Stimulated activated CD8-positive, alpha-beta memory T cell treated with anti-CD3 and anti-CD28 coated beads, Interleukin-12 subunit alpha, Interleukin-12 subunit beta, amount 100 ng/mL, for 1 hour (primary cell): ENCODE results near the gene NFE2.
"Not testable (repeated sequence)": the region's sequence is repeated elsewhere in the genome, so short reads cannot be mapped to it uniquely, and the experiment has no call there.

Experiments used
- DNase-seq: peaks from one replicate; pipeline ENCODE4 v3.0.0-alpha.2; 2020; ENCODE audit warnings: low read depth

The NFE2 gene

DNA sequence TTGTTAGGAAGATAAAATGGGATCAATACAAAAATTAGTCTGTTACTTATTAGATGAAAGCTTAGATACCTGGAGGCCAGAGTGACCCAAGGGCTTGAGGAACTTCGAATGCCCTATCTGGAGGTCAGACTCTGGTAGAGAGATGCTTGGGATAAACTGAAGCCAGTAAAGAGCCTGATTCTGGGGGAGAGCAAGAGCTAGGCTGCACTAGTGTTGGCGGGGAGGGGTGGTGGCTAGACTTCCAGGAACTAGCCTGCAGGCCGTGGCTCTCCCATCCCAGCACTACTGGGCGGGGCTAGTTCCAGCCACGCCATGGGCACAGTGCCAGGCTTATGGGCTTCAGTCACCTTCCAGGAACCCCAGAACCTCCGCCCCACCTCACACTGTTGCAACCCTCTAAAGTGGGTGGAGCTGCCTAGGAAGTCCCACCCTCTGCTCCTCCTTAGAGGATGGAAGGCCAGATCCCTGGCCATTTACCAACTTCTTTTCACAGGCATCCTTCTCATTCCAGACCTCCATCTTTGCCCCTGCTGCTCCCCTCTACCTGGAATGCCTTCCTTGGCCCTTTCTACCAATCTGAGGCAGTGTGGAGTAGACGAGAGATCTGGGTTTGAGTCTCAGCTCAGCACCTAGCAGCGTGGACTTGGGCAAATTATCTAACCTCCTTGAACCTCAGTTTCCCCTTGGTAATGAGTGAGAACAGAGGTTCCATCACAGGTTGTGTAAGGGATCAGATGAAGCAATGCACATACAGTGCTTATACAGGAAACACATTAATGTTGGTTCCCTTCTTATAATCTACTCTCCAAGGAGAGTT, 6.3 kb upstream of the NFE2 start:
- no peak for DNase-seq

DNA sequence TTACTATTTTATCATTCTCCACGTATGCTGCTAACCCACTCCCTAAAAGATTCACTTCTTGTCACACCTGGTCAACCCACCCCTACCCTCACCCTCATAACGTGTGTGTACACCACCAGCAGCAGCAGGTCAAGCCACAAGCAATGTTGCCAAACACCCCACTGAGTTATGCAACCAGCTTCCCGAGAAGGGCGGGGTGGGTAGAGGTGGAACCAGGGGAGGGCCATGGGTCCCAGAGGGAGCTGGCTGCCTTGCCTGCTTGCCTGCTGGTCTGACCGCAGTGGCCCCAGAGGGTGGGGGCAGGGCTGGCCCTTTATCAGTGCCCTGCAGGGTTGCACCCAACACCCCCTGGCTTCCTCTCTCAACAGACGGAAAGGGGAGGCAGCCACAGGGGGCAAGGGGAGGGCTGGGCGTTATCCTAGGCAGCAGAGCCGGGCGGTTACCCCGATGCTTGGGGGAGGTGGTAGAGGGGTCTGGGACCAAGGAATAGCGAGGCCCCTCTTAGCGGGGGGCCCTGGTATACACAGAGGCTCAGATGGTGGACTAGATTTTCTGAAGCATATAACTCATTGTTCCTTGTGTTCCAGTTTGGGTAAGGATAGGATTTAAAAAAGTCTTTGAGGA, 3.5 kb upstream of the NFE2 start:
- DNase-seq = no peak

DNA sequence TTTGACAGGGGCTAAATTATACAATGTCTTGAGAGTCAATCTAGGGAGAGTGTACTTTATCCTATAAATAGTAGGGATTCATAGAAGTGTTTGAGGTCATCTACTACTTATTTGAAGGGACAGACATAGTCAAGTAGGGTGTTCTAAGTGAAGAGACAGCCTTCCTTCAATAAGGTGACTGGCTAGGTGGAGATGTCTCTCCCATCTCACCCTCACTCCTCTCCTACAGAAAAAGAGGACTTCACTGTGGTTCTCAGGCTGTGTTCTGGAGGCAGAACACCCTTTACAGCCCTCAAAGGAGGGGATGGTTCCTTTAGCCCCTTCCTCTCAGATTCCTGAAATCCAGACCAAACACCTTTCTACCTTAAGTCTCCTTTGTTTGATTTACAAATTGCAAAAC, 2.8 kb upstream of the NFE2 start:
- no peak for DNase-seq

DNA sequence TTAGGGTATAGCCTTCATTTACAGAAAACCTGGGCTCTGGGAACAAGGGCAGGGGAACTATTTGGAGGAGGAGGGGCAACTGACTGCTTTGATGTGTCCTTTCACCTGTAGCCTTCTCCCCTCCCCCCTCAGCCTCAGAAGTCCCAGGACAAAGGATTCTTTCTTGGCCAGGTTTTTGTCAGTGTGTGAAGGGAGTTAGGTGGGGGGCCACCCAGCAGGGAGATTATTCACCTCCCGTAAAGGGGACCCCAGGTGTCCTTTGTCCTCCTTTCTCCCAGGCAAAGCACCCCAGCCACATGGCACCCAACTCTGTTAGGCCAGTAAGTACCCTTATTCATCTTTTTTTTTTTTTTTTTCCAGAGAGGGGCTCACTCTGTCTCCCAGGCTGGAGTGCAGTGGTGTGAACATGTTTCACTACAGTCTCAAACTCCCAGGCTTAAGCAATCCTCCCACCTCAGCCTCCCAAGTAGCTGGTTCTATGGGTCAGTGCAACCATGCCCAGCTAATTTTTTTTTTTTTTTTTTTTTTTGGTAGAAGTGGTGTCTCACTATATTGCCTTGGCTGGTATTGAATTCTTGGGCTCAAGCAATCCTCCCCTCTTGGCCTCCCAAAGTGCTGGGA, 723 bp upstream of the NFE2 start:
- no peak for DNase-seq

DNA sequence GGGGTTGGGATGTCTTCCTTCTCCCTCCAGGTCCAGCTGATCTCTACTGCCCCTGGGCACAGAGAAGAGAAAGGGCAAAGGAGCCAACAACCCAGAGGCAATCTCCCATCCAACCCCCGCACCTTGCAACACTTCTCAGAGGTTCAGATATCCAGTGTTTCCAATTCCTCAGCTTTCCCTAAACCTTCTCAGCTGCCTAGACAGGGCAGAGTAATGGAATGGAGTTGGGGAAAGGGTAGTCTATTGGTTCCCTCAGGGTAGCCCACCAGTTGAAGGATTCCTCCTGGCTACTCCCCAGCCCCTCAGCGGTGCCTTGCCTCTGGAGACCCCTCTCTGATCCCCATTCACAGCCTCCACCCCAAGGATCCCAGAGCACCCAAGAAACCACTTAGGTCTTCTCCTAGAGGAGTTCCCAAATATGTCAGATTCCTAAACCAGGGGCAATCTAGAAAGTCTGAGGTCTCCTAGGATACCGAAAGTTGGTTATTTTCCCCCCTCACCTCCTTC, 537 bp downstream of the NFE2 start:
- DNase-seq = no peak

DNA sequence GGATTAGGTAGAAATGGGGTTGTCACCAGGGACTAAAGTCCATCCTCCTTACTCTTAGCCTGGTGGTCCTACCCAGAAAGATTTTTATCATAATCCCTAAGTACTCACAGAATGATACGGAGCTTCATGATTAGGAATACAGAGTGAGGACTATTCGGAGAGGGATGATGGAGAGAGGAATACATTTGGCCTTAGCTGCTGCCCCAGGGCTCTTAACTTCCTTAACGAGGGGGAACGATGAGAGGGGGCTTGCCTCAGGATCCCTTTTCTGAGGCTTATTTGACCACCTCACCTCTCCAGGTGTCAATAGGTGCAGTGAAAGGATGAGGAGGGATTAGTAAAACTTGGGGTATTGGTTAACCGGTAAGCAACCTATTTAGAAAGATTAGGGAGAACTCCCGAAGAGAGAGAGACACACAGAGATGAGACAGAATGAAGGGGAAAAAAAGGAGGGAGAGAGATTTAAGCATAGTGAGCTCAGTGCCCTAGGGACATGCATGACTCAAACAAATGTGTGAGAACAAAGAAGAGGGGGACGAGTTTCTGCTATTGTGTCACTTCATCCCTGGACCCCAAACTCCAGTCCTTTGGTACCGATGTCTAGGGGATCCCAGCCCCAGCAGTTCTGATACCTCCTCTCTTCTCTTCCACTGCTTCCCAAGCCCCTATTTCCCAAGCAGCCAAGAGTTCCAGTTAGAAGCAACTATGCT, 1.1 kb downstream of the NFE2 start:
- DNase-seq = no peak

DNA sequence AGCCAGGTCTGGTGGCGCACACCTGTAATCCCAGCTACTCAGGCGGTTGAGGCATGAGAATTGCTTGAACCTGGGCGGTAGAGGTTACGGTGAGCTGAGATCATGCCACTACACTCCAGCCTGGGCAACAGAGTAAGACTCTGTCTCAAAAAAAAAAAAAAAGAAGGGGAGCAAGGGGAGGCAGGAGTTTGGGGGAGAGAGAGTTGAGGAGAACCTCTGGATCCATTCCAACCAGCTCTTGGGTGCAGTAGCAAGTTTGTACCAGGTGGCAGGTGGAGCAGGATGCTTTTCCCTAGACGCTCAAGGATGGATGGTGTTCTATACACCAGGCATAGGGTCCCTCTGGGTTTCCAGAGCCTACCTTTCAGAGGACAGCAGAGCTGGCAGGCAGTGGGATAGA, 1.9 kb downstream of the NFE2 start:
- DNase-seq = no peak

DNA sequence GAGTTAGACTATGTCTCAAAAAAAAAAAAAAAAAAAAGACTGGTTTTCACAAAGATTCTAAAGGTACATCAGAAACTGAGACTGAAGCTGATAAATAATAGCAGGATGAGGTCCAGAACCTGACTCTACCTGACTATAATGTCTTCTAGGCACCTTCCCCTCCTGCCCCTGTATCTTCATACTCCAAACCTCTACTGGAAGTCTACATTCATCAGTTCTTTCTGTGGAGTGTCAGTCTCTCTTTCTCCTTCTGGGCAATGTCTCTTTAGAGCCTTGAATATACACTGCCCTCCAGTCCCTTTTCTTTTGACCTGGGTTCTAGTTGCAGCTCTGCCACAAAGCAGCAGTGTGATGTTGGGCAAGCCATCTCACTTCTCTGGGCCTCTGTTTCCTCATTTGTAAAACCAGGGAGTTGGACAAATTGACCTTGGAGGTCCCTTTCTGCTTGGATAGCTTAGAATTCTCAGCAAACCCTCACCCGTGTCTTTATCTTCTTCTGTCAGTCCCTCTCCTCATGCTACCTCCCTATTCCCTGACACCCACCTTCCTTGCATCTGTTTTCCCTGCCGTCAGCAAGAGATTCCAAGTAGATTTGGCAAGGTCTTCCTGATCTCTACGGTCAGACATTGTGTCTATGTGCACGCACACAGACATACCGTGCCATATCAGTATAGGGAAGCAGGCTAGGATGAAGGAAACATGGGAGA, 4.3 kb downstream of the NFE2 start:
- no peak for DNase-seq

DNA sequence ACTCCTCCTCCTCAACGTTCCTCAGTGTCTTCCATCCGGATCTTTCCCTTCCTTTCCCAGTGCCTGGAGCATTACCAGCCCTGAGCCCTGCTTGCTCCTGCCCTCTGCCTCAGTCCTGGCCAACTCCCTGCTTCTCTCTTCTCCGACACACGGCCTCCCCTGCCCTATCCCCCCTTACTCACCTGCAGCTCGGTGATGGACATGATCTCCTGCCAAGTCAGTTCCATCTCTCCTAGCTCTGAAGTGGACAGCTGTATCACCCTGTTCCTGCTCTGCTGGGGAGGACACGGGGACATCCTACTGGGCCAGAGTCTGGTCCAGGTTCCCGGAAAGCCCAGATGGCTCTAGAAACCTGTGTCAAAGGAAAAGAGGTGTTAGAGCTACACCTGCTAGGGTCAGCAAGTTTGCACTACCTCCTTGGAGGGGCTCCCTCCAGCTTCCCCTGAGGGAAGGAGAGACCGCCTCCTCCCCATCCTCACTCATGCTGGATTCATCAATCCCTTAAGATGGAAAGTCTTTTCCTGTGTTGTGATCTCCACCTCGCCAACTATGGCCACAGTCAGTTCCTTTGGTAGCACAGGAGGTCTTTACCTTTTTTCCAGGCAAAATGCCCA, 5.8 kb downstream of the NFE2 start:
- no peak for DNase-seq

DNA sequence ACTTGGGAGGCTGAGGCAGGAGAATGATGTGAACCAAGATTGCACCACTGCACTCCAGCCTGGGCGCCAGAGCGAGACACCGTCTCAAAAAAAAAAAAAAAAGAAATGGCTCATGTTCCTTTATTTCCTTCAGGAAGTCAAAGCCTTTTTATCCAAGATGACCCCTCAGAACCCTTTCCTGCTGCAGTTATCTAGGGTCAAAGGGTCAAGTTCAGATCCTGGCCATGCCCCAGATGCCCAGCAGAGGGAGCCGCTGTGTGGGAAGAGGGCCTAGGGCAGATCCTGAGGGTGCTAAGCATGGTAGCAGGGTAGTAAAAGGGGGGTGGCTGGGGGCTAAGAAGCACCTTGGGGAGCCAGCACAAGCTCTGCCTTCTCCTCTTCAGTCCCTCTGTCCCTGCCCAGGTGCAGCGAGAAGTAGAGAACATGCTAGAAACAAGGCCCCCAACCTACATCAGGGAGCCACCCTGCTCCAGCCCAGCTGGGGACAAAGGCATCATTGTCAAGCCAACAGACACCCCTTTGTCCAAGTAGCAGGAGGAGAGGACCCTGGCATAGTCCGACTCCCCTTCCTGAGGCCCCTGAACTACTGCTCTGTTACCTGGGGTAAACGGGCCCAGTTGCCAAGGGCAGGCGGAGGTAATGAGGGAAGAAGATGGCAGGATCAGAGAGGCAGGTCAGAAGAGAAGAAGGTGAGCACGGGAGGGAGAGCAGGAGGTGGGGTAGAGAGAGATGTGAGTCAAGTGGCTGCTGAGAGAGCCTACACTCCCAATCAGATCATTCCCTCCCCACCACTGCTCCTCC, 6.5 kb downstream of the NFE2 start:
- no peak for DNase-seq

DNA sequence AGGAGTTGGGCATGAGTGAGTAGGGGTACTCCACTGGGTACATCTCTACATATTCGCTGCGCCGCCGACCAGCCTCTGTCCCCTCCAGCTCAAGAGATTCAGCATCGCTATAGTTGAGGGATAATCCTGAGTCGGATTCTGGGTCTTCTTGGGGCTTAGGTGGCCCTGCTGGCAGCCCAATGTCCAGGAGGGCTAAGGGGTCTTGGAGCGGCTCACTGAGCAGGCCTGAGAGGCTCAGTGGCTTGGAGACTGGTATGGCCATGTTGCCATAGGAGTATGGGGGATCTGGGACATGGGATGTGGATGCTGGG, 7.9 kb downstream of the NFE2 start:
- DNase-seq = no peak

DNA sequence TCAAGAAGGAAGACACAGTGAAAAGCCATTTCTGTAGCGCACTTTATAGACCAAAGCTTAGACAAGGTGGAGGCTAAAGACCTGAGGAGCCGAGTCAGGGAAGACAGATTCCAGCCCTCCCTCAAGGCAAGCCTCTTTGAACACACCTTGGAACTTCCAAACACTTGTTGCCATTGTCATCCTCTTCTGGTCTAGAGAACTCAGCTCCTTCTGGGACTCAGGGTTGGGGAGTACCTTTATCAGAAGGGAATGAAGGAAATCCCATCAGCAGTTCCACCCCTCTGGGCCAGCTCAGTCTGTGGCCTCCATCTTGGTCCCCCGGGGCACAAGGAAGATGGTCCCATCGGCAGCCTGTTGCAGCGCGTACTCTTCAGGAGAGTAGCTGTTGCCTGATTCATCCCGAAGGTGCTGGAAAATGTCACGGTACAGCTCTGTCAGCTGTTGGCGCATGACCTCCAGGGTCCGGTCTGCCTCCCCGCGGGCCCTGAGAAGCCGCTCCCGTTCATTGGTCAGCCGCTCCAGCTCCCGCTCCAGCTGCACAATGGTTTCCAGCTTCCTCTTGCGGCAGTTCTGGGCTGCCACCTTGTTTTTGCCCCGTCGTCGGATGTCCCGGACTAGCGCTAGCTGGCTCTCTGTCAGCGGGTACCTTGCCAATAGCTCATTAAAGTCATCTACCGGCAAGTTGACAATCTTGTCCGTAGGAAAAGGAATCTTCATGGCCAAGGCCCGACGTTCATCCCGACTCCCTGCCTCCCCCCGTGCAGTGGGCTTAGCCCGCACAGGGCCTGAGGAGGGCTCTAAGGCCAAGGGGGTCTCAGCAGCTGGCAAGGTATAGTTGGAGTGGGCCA, 8.5 kb downstream of the NFE2 start:
- DNase-seq = no peak

DNA sequence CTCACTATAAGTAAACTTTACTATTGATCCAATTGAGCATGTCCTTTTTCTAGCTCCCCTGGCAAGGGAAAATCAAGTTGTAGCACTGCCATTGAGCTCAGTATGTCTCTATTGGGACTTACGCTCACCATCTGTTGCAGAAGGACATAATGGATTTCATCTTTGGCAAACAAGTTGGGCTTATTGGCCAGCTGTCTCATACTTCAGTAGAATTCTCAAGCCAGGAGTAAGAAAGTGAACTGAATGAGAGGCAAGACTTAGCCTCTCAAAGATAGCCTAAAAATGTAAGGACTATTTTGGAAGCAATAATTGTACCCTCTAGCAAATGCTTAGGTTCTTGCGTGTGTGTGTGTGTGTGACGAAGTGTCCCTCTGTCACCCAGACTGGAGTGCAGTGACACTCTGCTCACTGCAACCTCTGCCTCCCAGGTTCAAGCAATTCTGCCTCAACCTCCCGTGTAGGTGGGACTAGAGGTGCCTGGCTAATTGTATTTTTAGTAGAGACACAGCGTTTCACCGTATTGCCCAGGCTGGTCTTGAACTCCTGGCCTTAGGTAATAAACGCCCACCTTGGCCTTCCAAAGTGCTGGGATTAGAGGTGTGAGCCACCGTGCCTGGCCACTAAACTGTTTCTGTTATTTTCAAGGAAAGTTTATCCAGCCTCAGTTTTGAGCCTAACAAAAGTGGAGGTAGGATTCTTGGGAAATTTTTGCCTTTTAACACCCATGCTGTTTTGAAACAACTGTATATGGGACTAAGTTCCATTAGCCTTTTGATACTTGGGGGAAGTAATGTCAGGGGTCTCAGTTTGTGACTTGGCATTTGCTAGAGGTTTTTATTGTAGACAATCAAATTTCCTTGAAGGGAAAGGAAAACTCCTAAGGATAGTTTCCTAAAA, 13.3 kb downstream of the NFE2 start:
- DNase-seq = no peak

DNA sequence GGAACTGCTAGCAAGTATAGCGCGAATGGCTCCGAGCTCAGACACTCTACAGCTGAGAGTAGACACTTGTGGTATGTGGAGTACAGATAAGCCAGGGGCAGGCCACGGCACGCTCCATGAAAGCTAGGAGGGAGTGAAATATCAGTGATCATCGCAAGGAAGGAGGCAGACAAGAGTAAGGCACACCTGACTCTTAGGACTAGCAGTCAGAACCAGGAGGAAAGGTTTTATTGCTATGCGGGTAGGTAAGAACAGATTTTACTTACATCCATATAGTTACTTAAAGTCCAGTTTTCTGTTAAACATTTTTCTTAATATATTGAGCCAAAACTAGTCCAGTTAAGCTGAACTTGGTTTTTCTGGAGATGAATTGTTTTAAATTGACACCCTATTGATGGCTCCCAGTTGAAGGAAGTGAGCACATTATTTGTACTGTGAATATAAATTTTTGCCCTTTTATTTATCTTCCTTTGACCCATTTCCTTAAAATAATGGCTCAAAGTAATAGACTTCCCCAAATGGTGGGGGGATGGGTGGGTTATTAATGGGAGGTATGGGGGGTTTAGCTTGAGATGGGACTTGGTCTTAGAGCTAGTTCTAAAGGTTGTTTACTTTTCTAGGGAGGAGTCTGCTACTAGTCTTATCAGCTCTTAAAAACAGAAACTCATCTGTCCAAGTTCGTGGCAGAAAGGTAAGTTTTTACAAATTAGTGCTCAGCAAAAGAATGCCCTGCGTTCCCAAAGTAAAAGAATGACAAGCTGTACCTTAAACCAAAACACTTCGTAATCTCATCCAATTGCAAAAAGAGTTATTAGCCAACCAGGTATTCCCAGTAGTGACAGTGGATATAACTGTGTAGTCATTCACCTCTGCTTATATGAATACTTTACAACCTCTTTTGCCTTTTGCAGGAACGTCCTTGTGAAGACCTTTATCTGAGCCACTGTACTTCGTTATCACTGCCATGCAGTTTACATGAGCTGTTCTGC, 14.5 kb downstream of the NFE2 start:
- DNase-seq = no peak

DNA sequence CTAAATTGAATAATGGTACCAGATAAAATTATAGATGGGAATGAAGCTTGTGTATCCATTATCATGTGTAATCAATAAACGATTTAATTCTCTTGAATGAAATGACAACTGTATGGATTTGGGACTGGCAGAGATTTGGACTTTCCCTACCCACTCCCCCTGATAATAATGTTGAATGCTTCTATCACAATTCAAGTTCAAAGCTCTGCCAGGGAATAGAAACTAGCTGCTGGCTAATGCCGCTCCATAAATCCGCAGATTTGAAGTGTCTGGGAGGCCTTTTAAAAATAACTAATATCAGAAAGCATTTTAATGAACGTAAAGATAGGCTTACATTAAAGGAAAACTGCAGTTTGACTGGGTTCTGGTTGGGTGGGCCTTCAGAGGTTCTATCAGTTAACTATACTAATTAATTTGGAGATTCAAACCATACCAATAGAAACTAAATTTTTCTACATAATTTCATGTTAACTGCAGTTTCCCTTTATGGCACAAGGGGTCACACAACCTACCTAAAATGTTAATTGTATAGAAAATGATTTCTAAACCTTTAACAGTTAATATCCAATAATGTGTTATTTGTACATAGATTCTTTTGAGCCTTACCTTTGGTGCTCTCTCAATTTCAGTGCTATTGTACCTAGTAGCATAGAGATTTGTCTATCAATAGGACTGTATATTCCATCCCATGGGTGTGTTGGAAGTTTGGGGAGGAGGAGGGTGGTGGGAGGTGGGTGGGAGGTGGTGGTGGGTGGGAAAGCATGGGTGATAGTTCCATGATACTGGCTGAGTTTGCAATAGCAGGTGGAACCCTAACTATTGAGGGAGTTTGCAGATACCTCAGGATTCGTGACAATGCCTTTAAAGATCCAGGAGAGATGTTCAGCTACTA, 15.4 kb downstream of the NFE2 start:
- DNase-seq = no peak

DNA sequence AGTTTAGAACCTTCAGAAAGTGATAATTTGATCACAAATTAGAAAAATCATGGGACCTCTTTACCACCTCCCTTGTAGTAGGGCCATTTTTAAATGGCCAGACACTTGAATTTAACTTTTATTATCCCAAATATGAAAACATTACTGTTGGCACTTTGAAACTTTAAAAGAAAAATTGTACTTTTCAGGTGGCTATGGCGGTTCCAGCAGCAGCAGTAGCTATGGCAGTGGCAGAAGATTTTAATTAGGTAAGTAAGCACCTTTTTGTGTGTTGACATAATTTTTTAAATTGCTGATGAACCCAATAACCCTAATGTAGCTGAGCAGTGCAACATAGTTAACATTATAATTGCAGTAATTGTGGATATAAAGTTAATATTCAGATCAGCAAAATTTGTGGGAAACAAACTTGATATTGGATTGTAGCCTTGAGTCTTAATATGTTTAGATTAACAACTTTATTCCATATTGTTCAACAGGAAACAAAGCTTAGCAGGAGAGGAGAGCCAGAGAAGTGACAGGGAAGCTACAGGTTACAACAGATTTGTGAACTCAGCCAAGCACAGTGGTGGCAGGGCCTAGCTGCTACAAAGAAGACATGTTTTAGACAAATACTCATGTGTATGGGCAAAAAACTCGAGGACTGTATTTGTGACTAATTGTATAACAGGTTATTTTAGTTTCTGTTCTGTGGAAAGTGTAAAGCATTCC, 16.6 kb downstream of the NFE2 start:
- not testable (repeated sequence) for DNase-seq
